OCI-LY7 (cell line): Measurements from ENCODE around the gene ABHD8. TPM values are rescaled to one million over a fixed set of nuclear protein-coding genes. Genes with fewer than 3 reads are reported as not detected.

ENCODE experiments used
- BruUV-seq: library from RNA; stranded (reverse); fragments of 400-500 nt; replicated peaks from 2 replicates; lab custom pipeline; 2021; lab: Mats Ljungman, UMichigan
- CTCF ChIA-PET: fragments of 300-600 bp; sonication (Branson Sonifier 250); formaldehyde crosslinking; loops from one replicate; lab custom pipeline; 2022; ENCODE audit warnings: antibody characterized with exemption; ENCODE audit not compliant: unreplicated experiment; lab: Charles Lee
- POLR2A ChIA-PET: fragments of 300-600 bp; sonication (Branson Sonifier 250); formaldehyde crosslinking; loops from one replicate; lab custom pipeline; 2022; ENCODE audit warnings: antibody characterized with exemption; lab: Charles Lee
- DNase-seq: peaks from one replicate; pipeline ENCODE4 v3.0.0-alpha.2; 2015; ENCODE audit warnings: low spot score
- H2AFZ ChIP-seq: fragments of 200-600 bp; sonication (generic), shearing (Covaris generic); 2 replicates; pipeline ENCODE4 v1.6.1; 2014; ENCODE audit warnings: mild to moderate bottlenecking, antibody characterized with exemption, low read length, moderate library complexity
- H3K27ac ChIP-seq: fragments of 200-600 bp; sonication (generic); 2 replicates; pipeline ENCODE4 v1.5.1; 2014; ENCODE audit warnings: mixed run types, low read depth, mild to moderate bottlenecking, moderate library complexity, low read length, inconsistent platforms; ENCODE audit not compliant: poor library complexity, severe bottlenecking
- H3K36me3 ChIP-seq: fragments of 200-600 bp; sonication (generic); 2 replicates; pipeline ENCODE4 v1.6.1; 2014; ENCODE audit warnings: mild to moderate bottlenecking, antibody characterized with exemption, low read length, moderate library complexity, mixed read lengths; ENCODE audit not compliant: insufficient read depth
- H3K4me1 ChIP-seq: fragments of 200-600 bp; sonication (generic); 2 replicates; pipeline ENCODE4 v1.5.1; 2014; ENCODE audit warnings: mild to moderate bottlenecking, low read length; ENCODE audit not compliant: insufficient read depth, poor library complexity, severe bottlenecking
- H3K4me2 ChIP-seq: fragments of 200-600 bp; sonication (generic); 2 replicates; pipeline ENCODE4 v1.6.1; 2014; ENCODE audit warnings: mild to moderate bottlenecking, low read length
- H3K4me3 ChIP-seq: fragments of 200-600 bp; sonication (generic); 2 replicates; pipeline ENCODE4 v1.5.1; 2014; ENCODE audit warnings: mild to moderate bottlenecking, low read depth, low read length; ENCODE audit not compliant: poor library complexity, severe bottlenecking
- H3K79me2 ChIP-seq: fragments of 200-600 bp; sonication (generic); 2 replicates; pipeline ENCODE4 v1.6.1; 2016; ENCODE audit warnings: low read depth, mild to moderate bottlenecking, low read length, moderate library complexity, mixed read lengths; ENCODE audit not compliant: insufficient read depth
- H3K9me2 ChIP-seq: fragments of 200-600 bp; sonication (generic); 2 replicates; pipeline ENCODE4 v1.6.1; 2016; ENCODE audit warnings: mild to moderate bottlenecking, low read length, mixed read lengths; ENCODE audit not compliant: insufficient read depth
- H3K9me3 ChIP-seq: fragments of 200-600 bp; sonication (generic); 2 replicates; pipeline ENCODE4 v1.6.1; 2014; ENCODE audit warnings: mild to moderate bottlenecking, mixed run types, low read length, mixed read lengths
- H4K20me1 ChIP-seq: fragments of 200-600 bp; sonication (generic); 2 replicates; pipeline ENCODE4 v1.6.1; 2014; ENCODE audit warnings: mild to moderate bottlenecking, antibody characterized with exemption, low read length, moderate library complexity, mixed read lengths; ENCODE audit not compliant: insufficient read depth
- CTCF ChIP-seq: fragments of 200-600 bp; sonication (generic); conservative IDR thresholded peaks from 2 replicates; pipeline ENCODE4 v1.5.1; 2014; ENCODE audit warnings: mild to moderate bottlenecking, antibody characterized with exemption, low read length, moderate library complexity, mixed read lengths
- EZH2phosphoT487 ChIP-seq: fragments of 200-600 bp; sonication (generic); IDR thresholded peaks from 2 replicates; pipeline ENCODE4 v1.6.1; 2018; ENCODE audit warnings: low read depth, borderline replicate concordance, mild to moderate bottlenecking, mixed run types, antibody characterized with exemption, low read length, moderate library complexity, mixed read lengths
- intact Hi-C: fragments of 100-400 bp; cut with micrococcal nuclease; formaldehyde crosslinking; loops from one replicate; pipeline ENCODE4 v1.10.0; 2022; ENCODE audit not compliant: unreplicated experiment
- total RNA-seq, 2 experiments: library from RNA; depleted of rRNA in 1 of 2; stranded (reverse); fragments of >200 nt in 1 of 2; shearing (Covaris generic) in 1 of 2; gene quantifications; 2 replicates each; pipeline ENCODE4 v1.2.3, GENCODE V29; 2014 to 2022

The ABHD8 gene
- total RNA-seq, 2 experiments from 2014 or later, result 11.6 to 18.9 TPM

DNA sequence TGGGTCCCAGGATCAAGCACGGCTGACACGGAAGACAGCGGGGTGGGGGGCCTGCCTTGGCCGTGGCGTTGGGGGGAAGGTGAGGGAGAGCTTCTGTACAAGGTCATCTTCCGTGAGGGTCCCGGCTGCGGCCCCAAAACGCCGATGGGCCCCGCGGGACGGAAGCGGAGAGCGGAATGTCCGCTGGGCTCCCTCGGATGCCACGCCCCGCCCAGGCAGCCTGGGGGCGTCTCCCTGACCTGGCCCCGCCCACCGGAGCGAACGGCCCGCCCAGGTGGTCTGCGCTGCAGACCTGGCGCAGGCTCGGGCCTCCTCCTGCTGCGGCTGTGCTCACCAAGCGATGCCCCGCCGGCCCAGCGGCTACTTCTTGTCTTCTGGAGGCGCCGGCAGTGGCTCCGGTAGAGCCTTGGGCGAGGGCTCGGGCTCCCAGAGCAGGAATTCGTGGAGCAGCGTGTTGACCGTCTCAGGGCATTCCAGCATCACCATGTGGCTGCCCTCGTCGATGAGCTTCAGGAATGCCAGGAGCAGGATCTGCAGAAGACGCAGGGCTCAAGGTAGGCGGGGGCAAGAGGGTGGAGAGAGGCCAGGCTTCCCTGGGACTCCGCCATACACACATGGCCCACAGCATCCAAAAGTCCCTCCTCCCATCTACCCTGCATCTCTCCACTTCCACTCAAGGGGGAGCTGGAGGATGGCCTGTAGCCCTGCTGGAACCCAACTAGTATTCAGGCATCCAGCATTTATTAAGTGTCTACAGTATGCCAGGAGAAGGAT lies 10.7 kb downstream of the ABHD8 start:
- peak overlapping the region; percentile 63 for H3K27ac ChIP-seq
- peak; percentile 78 for TF ChIP-seq CTCF
- TF ChIP-seq EZH2phosphoT487, result no peak
- CTCF ChIA-PET, result interaction anchor here (0.6 kb wide), 1 partner anchor 8 kb away, joined by 3 read pairs; no protein-coding TSS in a partner anchor
- peak overlapping the region; percentile 77 for H3K4me3 ChIP-seq
- H4K20me1 ChIP-seq, result no peaks in the 10 kb centered on the region
- H3K4me2 ChIP-seq, result peak overlapping the region; percentile 88
- peaks cover 27% of the 10 kb centered on the region for H3K4me1 ChIP-seq
- peak; percentile 87 for DNase-seq
- BruUV-seq, result no TSS peak
- intact Hi-C loops, result loop anchor here (1.0 kb wide), 3 partner anchors 13 to 94 kb away; partner anchors contain the start of gene MRPL34
- peaks cover 10% of the 10 kb centered on the region; the same call in 1 of the 2 replicates for H3K79me2 ChIP-seq
- POLR2A ChIA-PET, result interaction anchor here (0.6 to 1.5 kb wide), 3 partner anchors 14 to 58 kb away, joined by 3 to 6 read pairs (median 4); no protein-coding TSS in a partner anchor
- H3K9me3 ChIP-seq, result no peaks in the 10 kb centered on the region
- H2AFZ ChIP-seq, result peak overlapping the region; percentile 77
- H3K36me3 ChIP-seq, result peaks cover 16% of the 10 kb centered on the region; the same call in 1 of the 2 replicates
- H3K9me2 ChIP-seq, result no peaks in the 10 kb centered on the region

- POLR2A ChIA-PET, result interaction anchor here (0.6 to 2.2 kb wide), 2 partner anchors 23 to 459 kb away, joined by 3 to 9 read pairs; partner anchors contain the start of gene BABAM1
- H3K9me3 ChIP-seq, result no peaks in the 10 kb centered on the region
- H3K4me2 ChIP-seq, result no peak overlapping the region
- TF ChIP-seq CTCF (no peak), EZH2phosphoT487 (no peak)
- CTCF ChIA-PET, result no interaction called here
- peaks cover 24% of the 10 kb centered on the region for H3K36me3 ChIP-seq
- BruUV-seq, result no TSS peak
- peaks cover 21% of the 10 kb centered on the region for H3K4me1 ChIP-seq
- peaks cover 8% of the 10 kb centered on the region; the same call in 1 of the 2 replicates for H3K79me2 ChIP-seq
- no peak overlapping the region for H2AFZ ChIP-seq
- DNase-seq, result peak; percentile 80
- H3K4me3 ChIP-seq, result no peak overlapping the region
- H4K20me1 ChIP-seq, result no peaks in the 10 kb centered on the region
- H3K9me2 ChIP-seq, result no peaks in the 10 kb centered on the region
- intact Hi-C loops, result no loop called here
- no peak overlapping the region for H3K27ac ChIP-seq
Observed at GRCh38 chr19:17289489-17289888, 13.7 kb downstream of the ABHD8 start.
